ENCODE data around the gene SEMA5A. TPM values are rescaled to one million over a fixed set of nuclear protein-coding genes. Genes with fewer than 3 reads are reported as not detected.

SEMA5A gene
- total and polyA plus RNA-seq, 2 of the 8 experiments (the other 6 are each of a cell fraction or from before 2014, with no cell fraction given) = 5.3 to 8.9 TPM

DNA sequence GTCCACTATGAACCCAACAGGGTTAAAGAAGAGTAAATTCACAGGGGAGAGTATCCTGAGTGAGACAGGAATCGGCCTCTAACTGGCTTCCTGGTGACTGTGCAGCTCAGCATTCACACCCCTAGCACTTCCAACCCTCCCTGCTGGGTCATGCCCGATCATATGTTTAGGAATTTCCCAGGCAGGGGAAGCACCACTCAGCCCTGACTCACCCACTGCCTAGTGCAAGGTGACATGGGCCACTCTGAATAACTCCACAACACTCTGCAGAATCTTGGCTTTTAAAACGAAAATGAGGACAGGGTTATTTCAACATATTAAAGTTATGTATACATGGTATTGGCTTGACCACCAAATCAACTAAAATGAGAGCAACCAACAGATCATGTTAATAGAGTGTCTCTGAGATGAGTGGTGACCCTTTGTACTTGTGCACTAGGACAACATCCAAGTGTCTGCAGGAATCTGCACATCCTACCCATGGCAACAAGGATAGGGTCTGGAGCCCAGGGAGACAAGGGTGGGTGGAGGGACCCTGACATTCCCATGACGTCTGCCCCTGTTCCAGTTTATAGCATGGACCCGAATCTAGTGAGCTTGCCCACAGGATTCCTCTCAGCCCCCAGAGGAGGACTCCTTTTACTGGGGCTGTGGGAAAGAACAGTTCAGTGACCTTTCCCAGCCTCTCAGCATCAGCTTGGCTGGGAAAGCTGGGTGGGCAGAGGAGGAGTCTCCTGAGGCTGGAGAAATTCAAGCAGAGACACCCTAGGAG lies 485.8 kb downstream of the SEMA5A start (continued):
- TF ChIP-seq CTBP2 (IDR thresholded peaks at IDR 0.05; ENCODE audit: borderline replicate concordance, insufficient read depth, insufficient read length, low read length) (no peak), SIN3A (conservative IDR thresholded peaks at IDR 0.05 in 1 of 2, IDR thresholded peaks at IDR 0.05 in 1 of 2; ENCODE audit: low read depth in 1 of 2, low read length in 2 of 2) (no peak), KDM5A (IDR thresholded peaks at IDR 0.05; ENCODE audit: low read length) (no peak), ASH2L (IDR thresholded peaks at IDR 0.05; ENCODE audit: low read length) (no peak)
- TF ChIP-seq, protein P1, sequence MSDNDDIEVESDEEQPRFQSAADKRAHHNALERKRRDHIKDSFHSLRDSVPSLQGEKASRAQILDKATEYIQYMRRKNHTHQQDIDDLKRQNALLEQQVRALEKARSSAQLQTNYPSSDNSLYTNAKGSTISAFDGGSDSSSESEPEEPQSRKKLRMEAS (IDR thresholded peaks at IDR 0.05) = no peak
- TF ChIP-seq, protein P2, sequence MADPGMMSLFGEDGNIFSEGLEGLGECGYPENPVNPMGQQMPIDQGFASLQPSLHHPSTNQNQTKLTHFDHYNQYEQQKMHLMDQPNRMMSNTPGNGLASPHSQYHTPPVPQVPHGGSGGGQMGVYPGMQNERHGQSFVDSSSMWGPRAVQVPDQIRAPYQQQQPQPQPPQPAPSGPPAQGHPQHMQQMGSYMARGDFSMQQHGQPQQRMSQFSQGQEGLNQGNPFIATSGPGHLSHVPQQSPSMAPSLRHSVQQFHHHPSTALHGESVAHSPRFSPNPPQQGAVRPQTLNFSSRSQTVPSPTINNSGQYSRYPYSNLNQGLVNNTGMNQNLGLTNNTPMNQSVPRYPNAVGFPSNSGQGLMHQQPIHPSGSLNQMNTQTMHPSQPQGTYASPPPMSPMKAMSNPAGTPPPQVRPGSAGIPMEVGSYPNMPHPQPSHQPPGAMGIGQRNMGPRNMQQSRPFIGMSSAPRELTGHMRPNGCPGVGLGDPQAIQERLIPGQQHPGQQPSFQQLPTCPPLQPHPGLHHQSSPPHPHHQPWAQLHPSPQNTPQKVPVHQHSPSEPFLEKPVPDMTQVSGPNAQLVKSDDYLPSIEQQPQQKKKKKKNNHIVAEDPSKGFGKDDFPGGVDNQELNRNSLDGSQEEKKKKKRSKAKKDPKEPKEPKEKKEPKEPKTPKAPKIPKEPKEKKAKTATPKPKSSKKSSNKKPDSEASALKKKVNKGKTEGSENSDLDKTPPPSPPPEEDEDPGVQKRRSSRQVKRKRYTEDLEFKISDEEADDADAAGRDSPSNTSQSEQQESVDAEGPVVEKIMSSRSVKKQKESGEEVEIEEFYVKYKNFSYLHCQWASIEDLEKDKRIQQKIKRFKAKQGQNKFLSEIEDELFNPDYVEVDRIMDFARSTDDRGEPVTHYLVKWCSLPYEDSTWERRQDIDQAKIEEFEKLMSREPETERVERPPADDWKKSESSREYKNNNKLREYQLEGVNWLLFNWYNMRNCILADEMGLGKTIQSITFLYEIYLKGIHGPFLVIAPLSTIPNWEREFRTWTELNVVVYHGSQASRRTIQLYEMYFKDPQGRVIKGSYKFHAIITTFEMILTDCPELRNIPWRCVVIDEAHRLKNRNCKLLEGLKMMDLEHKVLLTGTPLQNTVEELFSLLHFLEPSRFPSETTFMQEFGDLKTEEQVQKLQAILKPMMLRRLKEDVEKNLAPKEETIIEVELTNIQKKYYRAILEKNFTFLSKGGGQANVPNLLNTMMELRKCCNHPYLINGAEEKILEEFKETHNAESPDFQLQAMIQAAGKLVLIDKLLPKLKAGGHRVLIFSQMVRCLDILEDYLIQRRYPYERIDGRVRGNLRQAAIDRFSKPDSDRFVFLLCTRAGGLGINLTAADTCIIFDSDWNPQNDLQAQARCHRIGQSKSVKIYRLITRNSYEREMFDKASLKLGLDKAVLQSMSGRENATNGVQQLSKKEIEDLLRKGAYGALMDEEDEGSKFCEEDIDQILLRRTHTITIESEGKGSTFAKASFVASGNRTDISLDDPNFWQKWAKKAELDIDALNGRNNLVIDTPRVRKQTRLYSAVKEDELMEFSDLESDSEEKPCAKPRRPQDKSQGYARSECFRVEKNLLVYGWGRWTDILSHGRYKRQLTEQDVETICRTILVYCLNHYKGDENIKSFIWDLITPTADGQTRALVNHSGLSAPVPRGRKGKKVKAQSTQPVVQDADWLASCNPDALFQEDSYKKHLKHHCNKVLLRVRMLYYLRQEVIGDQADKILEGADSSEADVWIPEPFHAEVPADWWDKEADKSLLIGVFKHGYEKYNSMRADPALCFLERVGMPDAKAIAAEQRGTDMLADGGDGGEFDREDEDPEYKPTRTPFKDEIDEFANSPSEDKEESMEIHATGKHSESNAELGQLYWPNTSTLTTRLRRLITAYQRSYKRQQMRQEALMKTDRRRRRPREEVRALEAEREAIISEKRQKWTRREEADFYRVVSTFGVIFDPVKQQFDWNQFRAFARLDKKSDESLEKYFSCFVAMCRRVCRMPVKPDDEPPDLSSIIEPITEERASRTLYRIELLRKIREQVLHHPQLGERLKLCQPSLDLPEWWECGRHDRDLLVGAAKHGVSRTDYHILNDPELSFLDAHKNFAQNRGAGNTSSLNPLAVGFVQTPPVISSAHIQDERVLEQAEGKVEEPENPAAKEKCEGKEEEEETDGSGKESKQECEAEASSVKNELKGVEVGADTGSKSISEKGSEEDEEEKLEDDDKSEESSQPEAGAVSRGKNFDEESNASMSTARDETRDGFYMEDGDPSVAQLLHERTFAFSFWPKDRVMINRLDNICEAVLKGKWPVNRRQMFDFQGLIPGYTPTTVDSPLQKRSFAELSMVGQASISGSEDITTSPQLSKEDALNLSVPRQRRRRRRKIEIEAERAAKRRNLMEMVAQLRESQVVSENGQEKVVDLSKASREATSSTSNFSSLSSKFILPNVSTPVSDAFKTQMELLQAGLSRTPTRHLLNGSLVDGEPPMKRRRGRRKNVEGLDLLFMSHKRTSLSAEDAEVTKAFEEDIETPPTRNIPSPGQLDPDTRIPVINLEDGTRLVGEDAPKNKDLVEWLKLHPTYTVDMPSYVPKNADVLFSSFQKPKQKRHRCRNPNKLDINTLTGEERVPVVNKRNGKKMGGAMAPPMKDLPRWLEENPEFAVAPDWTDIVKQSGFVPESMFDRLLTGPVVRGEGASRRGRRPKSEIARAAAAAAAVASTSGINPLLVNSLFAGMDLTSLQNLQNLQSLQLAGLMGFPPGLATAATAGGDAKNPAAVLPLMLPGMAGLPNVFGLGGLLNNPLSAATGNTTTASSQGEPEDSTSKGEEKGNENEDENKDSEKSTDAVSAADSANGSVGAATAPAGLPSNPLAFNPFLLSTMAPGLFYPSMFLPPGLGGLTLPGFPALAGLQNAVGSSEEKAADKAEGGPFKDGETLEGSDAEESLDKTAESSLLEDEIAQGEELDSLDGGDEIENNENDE (IDR thresholded peaks at IDR 0.05; ENCODE audit: insufficient replicate concordance, low read length) = no peak
- TF ChIP-seq, protein P3, sequence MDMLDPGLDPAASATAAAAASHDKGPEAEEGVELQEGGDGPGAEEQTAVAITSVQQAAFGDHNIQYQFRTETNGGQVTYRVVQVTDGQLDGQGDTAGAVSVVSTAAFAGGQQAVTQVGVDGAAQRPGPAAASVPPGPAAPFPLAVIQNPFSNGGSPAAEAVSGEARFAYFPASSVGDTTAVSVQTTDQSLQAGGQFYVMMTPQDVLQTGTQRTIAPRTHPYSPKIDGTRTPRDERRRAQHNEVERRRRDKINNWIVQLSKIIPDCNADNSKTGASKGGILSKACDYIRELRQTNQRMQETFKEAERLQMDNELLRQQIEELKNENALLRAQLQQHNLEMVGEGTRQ (IDR thresholded peaks at IDR 0.05; ENCODE audit: low read length) = no peak

Measured in H1 (cell line).